Measurements from ENCODE around the gene CNTN2.

DNA sequence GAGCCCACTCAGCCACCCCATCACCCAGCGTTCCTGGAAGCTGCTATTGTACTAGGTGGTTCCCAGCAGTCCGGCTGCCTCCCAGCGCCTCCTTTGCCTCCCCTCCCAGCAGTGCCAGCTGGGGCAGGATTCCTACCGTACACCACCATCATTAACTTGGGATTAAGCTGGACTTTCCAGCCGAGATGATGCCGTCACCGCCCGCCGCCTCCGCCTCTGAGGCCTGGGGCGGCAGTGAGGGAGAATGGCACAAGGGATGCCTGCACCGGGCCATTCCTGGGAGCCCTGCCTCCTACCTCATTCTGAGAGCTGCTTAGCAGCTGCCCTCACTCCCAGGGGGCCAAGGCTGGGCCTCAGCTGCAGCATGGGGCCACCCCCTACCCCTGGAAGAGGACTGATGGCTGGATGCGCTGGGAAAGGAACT is 13.2 kb downstream of the CNTN2 start:
- no peak for TF ChIP-seq POLR2A (IDR thresholded peaks at IDR 0.05)
- TF ChIP-seq, protein P1, sequence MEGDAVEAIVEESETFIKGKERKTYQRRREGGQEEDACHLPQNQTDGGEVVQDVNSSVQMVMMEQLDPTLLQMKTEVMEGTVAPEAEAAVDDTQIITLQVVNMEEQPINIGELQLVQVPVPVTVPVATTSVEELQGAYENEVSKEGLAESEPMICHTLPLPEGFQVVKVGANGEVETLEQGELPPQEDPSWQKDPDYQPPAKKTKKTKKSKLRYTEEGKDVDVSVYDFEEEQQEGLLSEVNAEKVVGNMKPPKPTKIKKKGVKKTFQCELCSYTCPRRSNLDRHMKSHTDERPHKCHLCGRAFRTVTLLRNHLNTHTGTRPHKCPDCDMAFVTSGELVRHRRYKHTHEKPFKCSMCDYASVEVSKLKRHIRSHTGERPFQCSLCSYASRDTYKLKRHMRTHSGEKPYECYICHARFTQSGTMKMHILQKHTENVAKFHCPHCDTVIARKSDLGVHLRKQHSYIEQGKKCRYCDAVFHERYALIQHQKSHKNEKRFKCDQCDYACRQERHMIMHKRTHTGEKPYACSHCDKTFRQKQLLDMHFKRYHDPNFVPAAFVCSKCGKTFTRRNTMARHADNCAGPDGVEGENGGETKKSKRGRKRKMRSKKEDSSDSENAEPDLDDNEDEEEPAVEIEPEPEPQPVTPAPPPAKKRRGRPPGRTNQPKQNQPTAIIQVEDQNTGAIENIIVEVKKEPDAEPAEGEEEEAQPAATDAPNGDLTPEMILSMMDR (IDR thresholded peaks at IDR 0.05): no peak
